Fibroblast of mammary gland (primary cell): ENCODE results near the gene RGSL1.
"Not testable (repeated sequence)": the region's sequence is repeated elsewhere in the genome, so short reads cannot be mapped to it uniquely, and the experiment has no call there.

Experiments used
- DNase-seq: peaks from one replicate; pipeline ENCODE4 v3.0.0-alpha.2; 2010; ENCODE audit warnings: low read depth
- H3K4me3 ChIP-seq: 2 replicates; pipeline ENCODE4 v1.5.1; 2011; ENCODE audit warnings: low read depth, mild to moderate bottlenecking, low read length, moderate library complexity; ENCODE audit not compliant: control insufficient read depth
- CTCF ChIP-seq: conservative IDR thresholded peaks from 2 replicates; pipeline ENCODE4 v1.5.1; 2011; ENCODE audit warnings: low read depth, low read length, inconsistent platforms; ENCODE audit not compliant: control insufficient read depth, insufficient read depth

Gene RGSL1

DNA sequence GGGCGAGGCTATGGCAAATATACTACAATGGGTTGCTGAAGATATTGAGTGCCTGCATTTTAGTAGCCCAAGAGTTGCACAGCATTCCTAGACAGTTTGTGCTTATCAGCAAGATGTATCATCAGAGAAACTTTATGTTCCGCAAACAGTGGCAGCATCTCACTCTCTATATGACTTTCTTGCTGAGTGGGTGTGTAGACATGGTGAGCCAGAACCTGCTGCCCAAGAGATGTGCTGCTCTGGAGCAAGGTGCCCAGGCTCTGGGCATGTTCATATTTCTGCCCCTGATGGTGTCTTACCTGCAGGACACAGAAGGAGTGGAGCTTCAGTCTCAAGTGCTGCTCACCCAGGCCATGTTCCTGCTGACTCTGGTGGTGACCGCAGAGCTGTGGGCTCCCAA is 8.2 kb upstream of the RGSL1 start:
- TF ChIP-seq CTCF = no peak
- no peak overlapping the region for H3K4me3 ChIP-seq
- DNase-seq = no peak

DNA sequence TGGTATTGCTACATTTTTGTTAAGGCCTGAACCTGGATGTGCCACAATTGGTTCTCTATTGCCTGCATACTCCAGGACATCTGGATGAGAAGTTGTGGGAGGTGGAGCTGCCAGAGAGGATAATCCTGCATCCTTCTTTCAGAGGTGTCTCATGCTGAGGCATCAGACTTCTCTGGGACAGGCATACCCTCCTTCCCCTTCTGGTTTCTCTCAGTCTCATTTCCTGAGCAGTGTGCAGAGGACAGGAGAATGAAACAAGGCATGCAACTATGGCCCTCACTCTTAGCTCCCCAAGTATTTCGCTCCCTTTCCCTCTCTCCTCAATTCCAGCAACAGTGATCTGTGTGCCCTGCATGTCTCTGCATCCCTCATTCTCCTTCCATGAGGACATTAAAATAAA is 7.6 kb upstream of the RGSL1 start:
- no peak for DNase-seq

GRCh38 chr1:182444497-182444896 is 5.4 kb upstream of the RGSL1 start:
- peak; percentile 12 for TF ChIP-seq CTCF
- no peak overlapping the region for H3K4me3 ChIP-seq
- no peak for DNase-seq

More for the DNA sequence above, 7.6 kb upstream of the RGSL1 start:
- no peak overlapping the region for H3K4me3 ChIP-seq
- TF ChIP-seq CTCF = no peak

- TF ChIP-seq CTCF = peak; percentile 74
- no peak overlapping the region for H3K4me3 ChIP-seq
- peak; percentile 62 for DNase-seq
Measured at GRCh38 chr1:182446033-182446669, 3.8 kb upstream of the RGSL1 start.

- H3K4me3 ChIP-seq, DNase-seq: not testable (repeated sequence)
Measured at GRCh38 chr1:182447124-182447523, 2.8 kb upstream of the RGSL1 start.

DNA sequence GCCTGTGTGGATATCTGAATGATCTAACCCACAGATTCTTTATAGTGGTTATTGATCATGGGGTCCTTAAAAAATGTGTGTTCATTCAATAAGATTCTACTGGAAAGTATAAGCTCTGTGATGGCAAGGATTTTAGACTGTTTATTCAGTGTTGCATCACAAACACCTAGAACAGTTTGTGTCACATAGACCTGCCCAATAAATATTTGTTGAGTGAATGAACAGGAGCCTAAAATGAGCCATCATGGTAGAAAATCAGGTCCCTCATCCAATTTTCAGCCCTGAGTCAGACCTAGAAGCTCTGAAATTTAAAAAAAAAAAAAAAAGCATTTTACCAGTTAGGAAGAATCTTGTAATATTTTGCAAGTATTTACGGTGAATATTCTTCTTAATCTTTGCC is 2.3 kb upstream of the RGSL1 start:
- TF ChIP-seq CTCF = no peak
- DNase-seq = no peak
- H3K4me3 ChIP-seq = no peak overlapping the region

- peak; percentile 17 for DNase-seq
- H3K4me3 ChIP-seq = no peak overlapping the region
- TF ChIP-seq CTCF = no peak
Measured at GRCh38 chr1:182453631-182454030, 3.7 kb downstream of the RGSL1 start.

DNA sequence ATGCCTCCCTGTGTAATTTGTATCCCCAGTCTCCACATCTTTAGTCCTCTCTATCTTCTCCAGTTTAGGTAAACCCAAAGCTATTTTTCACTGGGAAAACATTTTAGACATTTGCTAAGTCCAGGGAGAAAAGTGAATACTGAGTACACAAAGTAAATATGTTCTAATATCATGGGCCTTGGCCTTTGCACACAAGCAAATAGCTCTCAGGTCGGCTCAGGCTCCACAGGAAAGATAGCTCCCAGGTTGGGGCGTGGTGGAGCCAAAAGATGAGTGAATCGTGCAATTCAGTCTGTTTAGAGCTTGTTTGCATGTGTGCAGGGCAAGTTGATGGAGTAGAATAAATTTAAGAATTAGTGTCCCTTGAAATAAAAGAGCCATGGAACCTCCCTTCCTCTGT is 7.9 kb downstream of the RGSL1 start:
- TF ChIP-seq CTCF = no peak
- H3K4me3 ChIP-seq = no peak overlapping the region
- no peak for DNase-seq
